CD4-positive, alpha-beta T cell treated with Interleukin-15 for 4 hours (primary cell): ENCODE results near the gene TPSD1.
"Not testable (repeated sequence)": the region's sequence is repeated elsewhere in the genome, so short reads cannot be mapped to it uniquely, and the experiment has no call there.

ENCODE experiments used
- DNase-seq: peaks from one replicate; pipeline ENCODE4 v3.0.0-alpha.2; 2020; ENCODE audit warnings: low spot score

TPSD1 gene

DNA sequence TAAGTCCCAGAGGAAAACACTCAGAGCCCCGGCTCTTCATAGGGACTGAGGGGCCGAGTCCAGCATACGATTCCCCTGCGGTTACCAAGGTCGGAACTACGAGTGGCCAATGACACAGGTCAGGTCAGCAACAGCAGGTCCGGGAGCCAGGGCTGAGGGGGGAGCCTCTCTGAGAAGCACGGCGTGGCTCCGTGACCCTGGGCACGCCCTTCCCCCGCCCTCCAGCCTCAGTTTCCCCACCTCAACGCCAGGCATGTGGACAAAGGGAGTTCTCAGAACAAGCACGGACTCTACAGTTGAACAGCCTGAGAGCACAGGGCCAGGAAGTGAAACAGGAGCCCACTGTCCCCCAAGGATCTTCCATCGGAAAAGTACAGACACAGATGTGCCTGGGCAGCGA lies 25.6 kb downstream of the TPSD1 start:
- no peak for DNase-seq

DNA sequence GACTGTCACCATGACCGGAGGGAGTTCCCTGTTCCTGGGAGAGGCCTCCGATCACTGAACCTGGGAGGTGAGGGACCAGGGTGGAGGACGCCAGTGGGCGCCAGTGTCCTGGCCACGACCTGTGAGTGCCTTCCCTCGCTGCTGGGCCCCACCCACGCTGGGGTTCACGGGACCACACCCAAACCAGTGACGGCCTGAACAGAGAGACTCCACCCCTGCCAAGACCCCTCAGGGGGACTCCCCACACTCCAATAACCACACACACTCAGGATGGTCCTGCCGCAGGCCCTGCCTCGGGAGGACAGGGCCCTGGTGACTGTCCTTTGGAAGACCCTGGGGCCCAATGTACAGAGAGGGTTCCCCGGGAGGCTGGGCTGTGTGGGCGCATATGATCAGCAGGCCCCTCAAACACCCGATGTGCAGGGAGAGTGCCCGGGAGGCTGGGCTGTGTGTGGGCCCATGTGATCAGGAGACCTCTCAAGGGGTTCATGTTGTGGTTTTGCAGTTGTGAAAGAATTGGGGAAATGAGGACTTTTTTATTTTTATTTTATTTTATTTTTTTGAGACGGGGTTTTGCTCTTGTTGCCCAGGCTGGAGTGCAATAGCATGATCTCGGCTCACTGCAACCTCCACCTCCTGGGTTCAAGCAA lies 26.6 kb downstream of the TPSD1 start:
- no peak for DNase-seq

DNA sequence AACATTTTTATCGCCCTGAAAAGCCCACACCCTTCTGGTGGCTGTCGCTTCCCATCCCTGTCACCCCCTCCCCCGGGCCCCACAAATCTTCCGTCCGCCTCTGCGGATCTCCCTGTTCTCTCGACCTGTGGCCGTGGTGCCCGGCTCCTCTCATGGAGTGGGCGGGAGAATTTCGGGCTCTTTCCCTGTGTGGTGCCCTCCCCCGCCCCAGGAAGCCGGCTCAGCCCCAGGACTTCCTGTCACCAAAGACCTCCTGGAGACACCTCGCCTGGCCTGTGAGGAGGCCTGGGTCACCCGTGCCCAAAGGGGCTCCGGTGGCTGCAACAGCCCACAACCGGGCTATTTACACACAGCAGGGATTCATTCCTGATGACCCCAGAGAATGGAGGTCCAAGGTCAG lies 27.4 kb downstream of the TPSD1 start:
- DNase-seq, result no peak

DNA sequence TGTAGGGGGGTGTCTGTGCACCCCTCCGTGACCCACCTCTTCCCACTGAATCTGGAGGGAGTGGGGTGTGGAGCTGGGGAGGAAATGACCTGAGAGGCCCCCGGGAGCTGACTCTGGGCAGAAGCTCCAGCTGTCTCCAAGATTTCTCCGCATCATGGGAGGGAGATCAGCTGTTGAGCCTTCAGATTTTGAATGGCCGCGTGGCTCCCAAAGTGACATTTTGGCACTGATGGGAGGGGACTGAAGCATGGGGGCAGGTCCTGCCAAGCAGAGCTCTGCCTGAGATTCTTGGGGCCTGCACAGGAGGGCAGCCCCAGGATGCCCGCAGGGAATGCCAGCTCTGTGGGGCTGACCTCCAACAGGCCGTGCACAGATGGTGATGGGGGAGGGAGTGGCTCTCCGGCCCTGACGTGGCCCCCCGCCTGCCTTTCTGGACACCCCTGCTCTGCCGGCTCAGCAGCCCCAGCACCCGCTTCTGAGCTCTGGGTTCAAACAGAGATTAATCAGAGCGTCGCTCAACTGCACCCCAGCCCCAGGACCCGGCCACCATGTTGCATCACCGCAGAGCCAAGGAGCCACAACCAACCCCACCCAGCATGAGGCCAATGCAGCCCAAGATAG lies 28.2 kb downstream of the TPSD1 start:
- DNase-seq, result no peak

DNA sequence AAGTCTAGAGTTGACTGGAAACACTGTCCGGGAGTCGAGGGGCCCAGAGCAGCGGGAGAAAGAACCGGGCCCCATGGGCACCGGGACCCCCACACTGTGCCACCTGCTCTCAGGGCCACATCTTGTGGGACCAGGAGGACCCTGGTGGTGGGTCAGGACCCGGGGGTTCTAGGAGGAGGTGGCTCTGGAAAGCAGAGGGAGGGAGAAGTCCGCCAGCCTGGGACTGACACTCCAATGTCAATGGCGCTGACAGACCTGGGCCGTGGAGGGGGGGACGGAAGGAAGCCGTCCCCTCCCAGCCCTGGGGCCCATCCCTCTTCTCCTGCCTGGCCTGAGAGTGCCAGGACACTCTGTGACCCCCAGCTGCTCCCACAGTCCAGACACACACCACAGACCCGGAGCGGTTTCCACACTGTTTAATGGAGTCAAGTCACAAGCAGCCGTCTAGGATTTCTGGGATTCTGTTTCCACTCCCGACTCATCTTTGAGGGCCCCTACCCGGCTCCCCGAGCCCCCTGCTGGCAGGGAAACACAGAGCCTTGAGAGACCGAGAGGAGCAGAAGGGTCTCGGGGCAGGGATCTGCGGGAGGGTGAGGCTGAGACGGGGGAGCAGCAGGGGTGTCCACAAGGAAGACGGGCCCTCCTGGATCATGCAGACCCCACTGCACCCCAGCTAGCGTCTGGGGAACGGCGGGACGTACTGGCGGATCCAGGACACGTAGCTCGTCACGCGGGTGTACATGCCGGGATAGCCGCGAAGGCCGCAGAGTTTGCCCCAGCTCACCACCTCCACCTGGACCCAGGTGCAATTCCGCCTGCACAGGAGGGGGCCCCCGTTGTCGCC lies 30.0 kb downstream of the TPSD1 start:
- DNase-seq, result no peak

DNA sequence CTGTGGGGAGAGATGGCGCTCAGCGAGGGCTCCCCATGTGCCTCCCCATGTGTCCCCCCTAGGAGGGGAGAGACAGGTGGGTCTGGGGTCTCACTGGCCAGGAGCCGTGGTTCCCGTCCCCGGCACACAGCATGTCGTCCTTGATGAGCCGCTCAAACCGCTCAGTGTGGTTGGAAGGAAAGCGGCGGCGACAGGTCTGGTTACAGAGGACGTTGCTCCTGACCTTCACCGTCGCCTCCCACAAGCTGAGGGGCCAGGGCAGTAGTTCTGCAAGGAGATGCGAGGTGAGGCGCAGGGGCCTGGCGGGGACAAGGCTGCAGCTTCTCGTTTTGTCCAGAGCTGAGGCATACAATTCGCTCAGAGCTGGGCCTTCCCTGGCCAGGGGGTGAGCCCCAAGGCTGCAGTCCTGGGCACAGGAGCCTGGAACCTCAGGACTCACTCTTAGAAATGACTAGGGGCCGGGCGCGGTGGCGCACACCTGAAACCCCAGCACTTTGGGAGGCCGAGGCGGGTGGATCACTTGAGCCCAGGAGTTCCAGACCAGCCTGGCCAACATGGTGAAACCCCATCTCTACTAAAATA lies 30.7 kb downstream of the TPSD1 start:
- no peak for DNase-seq

DNA sequence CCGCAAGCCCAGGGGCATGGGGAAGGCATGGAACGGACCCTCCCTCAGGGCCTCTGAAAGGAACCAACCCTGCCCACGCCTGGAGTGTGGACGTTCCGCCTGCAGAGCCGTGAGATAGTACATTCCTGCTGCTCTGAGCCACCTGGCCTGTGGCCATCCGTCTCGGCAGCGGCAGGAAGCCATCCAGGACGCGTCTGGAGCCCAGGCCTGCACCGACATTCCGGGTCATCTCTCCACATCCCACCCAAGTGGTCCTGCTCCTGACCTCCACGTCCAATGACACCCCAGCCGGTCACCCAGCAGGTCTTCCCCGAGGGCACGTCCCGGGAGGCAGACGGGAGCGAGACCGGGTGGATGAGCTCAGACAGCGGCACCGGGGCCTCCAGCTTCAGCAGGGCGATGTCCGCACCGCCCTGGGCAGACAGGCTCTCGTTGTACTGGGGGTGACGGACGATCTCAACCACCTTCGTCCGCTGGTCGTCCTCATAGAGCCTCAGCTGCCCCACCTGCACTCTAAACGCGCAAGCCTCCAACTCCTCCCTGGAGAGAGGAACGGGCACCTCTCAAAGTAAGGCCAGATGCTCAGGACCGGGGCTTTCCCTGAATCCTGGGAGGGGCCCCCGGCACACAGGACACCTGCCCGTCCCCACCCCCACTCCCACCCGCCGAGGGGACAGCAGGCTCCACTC lies 32.3 kb downstream of the TPSD1 start:
- no peak for DNase-seq

DNA sequence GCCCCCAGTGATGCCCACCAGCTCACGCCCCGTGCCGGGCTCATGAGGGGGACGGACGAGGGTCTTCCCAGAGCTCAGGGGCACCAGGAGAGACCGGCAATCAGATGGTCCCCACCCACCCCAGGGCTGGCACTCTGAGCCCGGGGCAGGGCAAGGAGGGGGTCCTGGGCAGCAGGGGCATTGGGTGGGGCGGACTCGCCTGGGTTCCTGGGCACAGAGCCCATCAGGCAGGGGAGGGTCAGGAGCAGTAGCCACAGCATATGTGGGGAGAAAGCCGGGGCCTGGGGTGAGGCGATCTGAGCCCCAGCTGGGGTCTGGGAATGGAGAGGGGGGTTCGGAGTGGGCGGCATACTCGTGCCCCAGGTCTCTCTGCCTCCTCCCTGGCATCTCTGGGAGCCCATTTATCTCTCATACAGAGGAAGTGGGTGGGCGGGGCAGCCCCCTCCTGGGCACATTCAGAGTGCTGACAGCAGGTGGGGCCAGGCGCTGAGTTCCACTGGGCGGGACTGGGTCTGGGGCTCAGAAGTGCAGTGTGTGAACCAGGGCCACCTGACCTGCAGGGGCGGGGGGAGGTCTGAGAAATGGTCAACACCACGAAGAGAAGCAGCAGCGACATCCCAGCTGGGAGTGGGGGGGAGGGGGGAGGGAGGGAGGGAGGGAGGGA lies 33.1 kb downstream of the TPSD1 start:
- no peak for DNase-seq

DNA sequence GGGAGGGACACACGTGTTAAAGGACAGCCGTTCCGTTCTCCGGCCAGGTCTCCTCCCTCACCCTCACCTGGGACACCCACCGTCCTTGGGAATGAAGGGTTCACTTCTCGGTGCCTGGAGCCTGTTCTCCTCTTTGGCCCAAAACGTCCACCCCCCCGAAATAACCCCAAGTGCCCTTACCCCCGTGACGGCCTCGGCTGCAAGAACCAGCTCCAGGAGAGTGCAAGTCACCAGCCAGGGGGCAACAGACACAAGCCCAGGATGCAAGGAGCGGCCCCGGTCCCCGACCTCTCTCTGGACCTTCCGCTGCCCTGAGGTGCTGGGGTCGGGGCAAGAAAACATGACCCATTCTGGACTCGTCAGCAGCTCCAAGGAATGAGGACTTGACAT lies 33.6 kb downstream of the TPSD1 start:
- DNase-seq, result no peak

DNA sequence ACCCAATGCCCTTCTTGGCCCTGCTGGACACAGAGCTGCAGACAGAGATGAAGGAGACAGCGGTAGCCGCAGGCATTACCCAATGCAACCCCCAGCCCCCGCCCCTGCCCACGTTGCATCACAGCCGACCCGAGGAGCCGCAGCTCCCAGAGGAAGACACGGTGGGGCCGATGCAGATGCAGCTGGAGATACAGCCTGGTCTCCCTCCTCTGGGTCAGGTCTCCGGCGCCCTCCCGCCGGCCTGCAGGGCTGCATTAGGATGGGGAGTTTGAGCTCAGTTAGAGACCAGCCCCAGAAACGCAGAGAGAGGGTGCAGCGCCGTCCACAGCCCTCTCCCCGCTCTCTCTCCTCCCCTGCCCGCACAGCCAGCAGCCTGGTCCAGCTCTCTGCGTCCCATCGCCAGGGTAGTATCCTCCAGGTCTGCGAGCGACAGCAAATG lies 34.2 kb downstream of the TPSD1 start:
- no peak for DNase-seq

DNA sequence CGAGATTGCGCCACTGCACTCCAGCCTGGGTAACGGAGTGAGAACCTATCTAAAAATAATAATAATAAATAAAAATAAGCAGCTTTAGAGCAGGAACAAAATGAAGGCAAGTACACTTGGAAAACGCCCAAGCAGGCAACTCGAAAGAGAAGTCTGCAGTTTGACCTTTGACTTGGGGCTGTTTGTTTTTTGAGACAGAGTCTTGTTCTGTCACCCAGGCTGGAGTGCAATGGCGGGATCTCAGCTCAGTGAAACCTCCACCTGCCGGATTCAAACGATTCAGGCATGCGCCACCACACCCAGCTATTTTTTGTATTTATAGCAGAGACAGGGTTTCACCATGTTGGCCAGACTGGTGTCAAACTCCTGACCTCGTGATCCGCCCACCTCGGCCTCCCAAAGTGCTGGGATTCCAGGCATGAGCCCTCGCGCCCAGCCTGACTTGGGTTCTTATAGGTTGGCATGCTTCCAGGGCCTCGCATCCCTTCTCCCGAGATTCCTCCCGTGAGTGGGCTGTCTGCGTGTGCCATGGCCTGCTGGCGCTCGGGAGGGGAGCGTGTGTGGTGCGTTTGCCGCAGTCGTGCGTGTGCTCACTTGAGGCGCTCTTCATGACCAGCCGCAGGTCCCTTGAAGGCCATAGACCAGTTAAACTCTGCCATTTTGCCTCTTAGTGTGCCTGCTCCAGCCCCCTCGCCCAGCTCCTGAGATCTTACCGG lies 35.1 kb downstream of the TPSD1 start:
- DNase-seq, result no peak

DNA sequence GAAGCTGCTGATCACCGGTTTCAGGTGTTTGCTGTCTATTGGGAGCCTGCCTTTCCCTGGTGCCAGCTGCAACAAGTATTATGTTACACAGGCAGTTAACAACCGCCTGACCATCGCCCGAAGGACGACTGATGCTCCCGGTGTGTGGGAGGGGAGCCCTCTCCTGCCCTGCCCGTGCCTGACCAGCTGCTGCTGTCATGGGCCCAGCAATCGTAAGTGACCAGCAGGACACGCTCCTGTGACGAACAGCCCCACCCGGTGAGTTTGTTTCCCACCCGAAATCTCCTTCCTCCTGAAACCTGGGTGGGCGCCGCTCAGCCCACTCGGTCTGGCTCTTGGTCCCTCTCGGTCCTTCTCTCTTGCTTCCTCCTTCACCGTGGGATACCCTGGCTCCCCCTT lies 35.7 kb downstream of the TPSD1 start:
- DNase-seq, result no peak

DNA sequence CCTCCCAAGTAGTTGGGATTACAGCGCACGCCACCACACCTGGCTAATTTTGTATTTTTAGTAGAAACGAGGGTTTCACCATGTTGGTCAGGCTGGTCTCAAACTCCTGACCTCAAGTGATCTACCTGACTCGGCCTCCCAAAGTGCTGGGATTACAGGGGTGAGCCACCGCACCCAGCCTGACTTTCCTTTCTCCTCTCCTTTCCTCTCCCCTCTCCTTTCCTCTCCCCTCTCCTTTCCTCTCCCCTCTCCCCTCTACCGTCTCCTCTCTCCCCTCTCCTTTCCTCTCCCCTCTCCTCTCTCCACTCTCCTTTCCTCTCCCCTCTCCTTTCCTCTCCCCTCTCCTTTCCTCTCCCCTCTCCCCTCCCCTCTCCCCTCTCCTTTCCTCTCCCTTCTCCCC lies 36.3 kb downstream of the TPSD1 start:
- DNase-seq, result not testable (repeated sequence)

DNA sequence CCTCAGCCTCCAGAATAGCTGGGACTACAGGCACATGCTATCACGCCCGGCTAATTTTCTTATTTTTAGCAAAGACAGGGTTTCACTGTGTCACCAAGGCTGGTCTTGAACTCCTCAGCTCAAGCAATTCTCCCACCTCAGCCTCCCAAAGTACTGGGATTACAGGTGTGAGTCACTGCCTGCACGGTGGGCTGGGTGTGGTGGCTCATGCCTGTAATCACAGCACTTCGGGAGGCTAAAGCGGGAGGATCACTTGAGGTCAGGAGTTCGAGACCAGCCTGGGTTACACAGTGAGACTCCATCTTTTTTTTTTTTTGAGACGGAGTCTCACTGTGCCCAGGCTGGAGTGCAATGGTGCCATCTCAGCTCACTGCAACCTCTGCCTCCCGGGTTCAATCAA lies 36.9 kb downstream of the TPSD1 start:
- DNase-seq, result not testable (repeated sequence)

DNA sequence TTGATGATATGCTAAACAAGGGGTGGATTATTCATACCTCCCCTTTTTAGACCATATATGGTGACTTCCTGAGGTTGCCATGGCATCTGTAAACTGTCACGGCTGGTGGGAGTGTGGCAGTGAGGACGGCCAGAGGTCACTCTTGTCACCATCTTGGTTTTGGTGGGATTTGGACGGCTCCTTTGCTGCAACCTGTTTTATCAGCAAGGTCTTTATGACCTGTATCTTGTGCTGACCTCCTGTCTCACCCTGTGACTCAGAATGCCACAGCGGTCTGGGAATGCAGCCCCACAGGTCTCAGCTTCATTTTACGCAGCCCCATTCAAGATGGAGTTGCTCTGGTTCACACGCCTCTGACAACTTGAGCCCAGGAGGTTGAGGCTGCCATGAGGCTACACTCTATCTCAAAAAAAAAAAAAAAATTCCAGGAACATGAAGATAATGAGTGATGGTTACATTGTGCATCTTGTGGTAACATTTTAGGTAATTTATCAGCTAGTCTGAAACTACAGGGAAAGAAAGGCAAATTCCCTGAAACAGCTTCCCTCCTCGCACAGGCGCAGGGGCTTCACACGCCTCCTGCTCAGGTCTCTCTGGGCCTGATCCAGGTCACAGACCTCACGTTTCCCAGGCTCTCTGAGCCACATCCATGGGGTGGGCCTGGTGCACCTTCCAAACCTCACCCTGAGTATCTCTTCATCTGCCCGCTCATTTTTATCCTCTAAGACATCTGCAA lies 38.2 kb downstream of the TPSD1 start:
- no peak for DNase-seq

DNA sequence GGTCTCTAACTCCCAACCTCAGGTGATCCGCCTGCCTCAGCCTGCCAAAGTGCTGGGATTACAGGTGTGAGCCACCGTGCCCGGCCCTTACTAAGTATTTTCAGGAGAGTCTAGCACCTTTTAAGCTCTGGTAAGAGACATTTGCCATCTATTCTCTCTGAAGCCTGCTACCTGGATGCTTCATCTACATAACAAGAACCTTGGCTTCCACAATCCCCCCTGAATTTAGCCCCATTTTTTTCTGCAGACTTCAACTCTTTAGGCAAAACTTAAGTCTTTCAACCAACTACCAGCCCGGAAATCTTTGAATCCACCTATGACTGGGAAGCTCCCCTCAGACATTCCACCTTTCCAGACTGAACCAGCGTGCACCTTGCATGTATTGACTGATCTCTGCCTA lies 39.6 kb downstream of the TPSD1 start:
- DNase-seq, result no peak

DNA sequence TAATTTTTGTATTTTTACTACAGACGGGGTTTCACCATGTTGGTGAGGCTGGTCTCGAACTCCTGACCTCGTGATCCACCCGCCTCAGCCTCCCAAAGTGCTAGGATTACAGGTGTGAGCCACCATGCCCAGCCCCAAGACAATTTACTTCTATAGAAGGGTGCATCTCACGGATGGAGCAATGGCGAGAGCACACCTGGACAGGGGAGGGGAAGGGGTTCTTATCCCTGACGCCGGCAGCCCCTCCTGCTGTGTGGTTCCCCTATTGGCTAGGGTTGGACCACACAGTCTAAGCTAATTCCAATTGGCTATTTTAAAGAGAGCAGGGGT lies 40.8 kb downstream of the TPSD1 start:
- DNase-seq, result not testable (repeated sequence)

DNA sequence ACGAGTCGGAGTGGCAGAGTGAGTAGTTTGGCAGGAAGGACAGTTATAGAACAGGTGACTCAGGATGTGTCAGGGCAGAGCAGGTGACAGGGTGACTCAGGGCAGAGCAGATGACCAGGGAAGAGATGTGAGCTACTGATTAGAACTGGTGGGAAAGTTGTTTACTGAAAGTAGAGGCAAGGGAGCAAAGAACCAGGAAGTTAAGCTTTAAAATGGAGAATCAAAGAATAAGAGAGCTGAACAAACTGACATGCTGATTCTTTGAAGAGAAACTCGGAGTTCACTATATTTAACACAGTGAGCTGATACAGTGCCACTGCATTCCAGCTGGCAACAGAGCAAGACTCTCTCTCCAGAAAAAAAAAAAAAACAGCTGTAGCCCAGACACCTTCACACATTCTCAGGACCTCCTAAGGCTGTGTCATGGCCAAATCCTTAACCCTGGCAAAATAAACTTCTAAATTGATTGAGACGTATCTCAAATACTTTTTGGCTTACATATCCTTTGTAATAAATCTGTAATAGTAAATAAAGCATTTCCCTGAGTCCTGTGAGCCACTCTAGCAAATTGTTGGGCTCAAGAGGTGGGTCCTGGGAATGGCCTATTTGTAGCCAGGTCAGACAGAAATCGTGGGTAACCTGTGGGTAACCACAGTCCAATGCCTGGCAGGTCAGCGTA lies 41.3 kb downstream of the TPSD1 start:
- peak; percentile 14 for DNase-seq

DNA sequence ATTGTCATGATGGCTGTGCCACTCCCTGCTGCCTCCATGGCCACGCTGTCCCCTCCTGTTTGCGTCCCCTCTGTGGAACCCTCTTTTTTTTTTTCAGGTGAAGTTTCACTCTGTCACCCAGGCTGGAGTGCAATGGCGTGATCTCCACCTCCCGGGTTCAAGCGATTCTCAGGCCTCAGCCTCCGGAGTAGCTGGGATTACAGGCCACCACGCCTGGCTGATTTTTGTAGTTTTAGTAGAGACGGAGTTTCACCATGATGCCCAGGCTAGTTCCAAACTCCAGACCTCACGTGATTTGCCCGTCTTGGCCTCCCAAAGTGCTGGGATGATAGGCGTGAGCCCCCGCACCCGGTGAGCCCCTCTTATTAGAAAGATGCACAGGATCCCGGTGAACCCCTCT lies 42.5 kb downstream of the TPSD1 start:
- no peak for DNase-seq
